ENCODE results near the gene TNF. TPM values are rescaled to one million over a fixed set of nuclear protein-coding genes. Genes with fewer than 3 reads are reported as not detected.
"Not testable (repeated sequence)": the region's sequence is repeated elsewhere in the genome, so short reads cannot be mapped to it uniquely, and the experiment has no call there.

The TNF gene
- total RNA-seq, 2 donors from 2014 or later, result 0.66 to 1.3 TPM

GRCh38 chr6:31551371-31551770 is 24.0 kb upstream of the TNF start:
- 43 to 54% methylated on average over 5 of the region's 5 CpGs for WGBS, 2 donors
- ATAC-seq; intact Hi-C loops (cut with DNase I); H3K4me3 ChIP-seq; H3K9me3 ChIP-seq; H3K27me3 ChIP-seq; H3K27ac ChIP-seq; H3K36me3 ChIP-seq (replicated peaks in 1 of 2; ENCODE audit: insufficient read depth in 1 of 2, low read depth in 2 of 2): not testable (repeated sequence)
- peak in 3 of 4 donors; percentile 54 to 70 (median 66) for DNase-seq
- H3K4me1 ChIP-seq, result peaks cover 29% of the 10 kb centered on the region
- TF ChIP-seq CTCF (IDR thresholded peaks at IDR 0.05), result peak in 4 of 7 experiments; percentile 15 to 53 (median 36)

- Histone ChIP-seq H3K27ac (no peak overlapping the region), H3K4me3 (no peak overlapping the region), H3K9me3 (no peaks in the 10 kb centered on the region), H3K36me3 (replicated peaks in 1 of 2; ENCODE audit: insufficient read depth in 1 of 2, low read depth in 2 of 2) (peaks cover 10 to 11% of the 10 kb centered on the region in 2 donors), H3K4me1 (peaks cover 13% of the 10 kb centered on the region), H3K27me3 (no peaks in the 10 kb centered on the region)
- TF ChIP-seq CTCF (IDR thresholded peaks at IDR 0.05) (no peak), POLR2A (IDR thresholded peaks at IDR 0.05) (no peak)
- ATAC-seq (no peak), DNase-seq (no peak)
- 66 to 78% methylated on average over 3 of the region's 3 CpGs for WGBS, 2 donors
- intact Hi-C loops (cut with DNase I), result no loop called here
Measured at GRCh38 chr6:31556307-31556706, 19.1 kb upstream of the TNF start.

- no peak overlapping the region for H3K27ac ChIP-seq
- no peak for ATAC-seq
- H3K4me3 ChIP-seq, result no peak overlapping the region
- intact Hi-C loops (cut with DNase I), result no loop called here
- no peak for TF ChIP-seq POLR2A (IDR thresholded peaks at IDR 0.05)
- no peak for TF ChIP-seq CTCF (IDR thresholded peaks at IDR 0.05)
- peaks cover 13% of the 10 kb centered on the region for H3K4me1 ChIP-seq
- no peak for DNase-seq
- 72 to 89% methylated on average over 20 to 24 of the region's 24 CpGs for WGBS, 2 donors
- no peaks in the 10 kb centered on the region for H3K9me3 ChIP-seq
- peaks cover 10 to 11% of the 10 kb centered on the region in 2 donors for H3K36me3 ChIP-seq (replicated peaks in 1 of 2; ENCODE audit: insufficient read depth in 1 of 2, low read depth in 2 of 2)
- H3K27me3 ChIP-seq, result no peaks in the 10 kb centered on the region
Measured at GRCh38 chr6:31557443-31558317, 17.7 kb upstream of the TNF start.

GRCh38 chr6:31558318-31558625 is 17.1 kb upstream of the TNF start:
- no peaks in the 10 kb centered on the region for H3K27me3 ChIP-seq
- WGBS, 2 donors, result 80 to 84% methylated on average over 4 to 8 of the region's 8 CpGs
- no peaks in the 10 kb centered on the region for H3K9me3 ChIP-seq
- DNase-seq (no peak), ATAC-seq (no peak)
- H3K4me1 ChIP-seq, result peaks cover 9% of the 10 kb centered on the region
- no peak overlapping the region for H3K4me3 ChIP-seq
- intact Hi-C loops (cut with DNase I), result no loop called here
- H3K36me3 ChIP-seq (replicated peaks in 1 of 2; ENCODE audit: insufficient read depth in 1 of 2, low read depth in 2 of 2), result peaks cover 10 to 11% of the 10 kb centered on the region in 2 donors
- no peak for TF ChIP-seq POLR2A (IDR thresholded peaks at IDR 0.05)
- TF ChIP-seq CTCF (IDR thresholded peaks at IDR 0.05), result no peak
- H3K27ac ChIP-seq, result no peak overlapping the region
